Vagina (tissue), 2 donors: ENCODE results near the gene SPATA22.

Experiments
- POLR2A ChIP-seq, 2 donors: fragments of 450-650 bp; IDR thresholded peaks; one replicate each; pipeline ENCODE4 v1.6.1; 2017; ENCODE audit warnings: antibody characterized with exemption in 2 of 2, mild to moderate bottlenecking in 2 of 2, moderate library complexity in 2 of 2
- POLR2AphosphoS5 ChIP-seq, 2 donors: sonication (generic); formaldehyde crosslinking; IDR thresholded peaks; one replicate each; pipeline ENCODE4 v1.9.0; 2017; ENCODE audit warnings: antibody characterized with exemption in 2 of 2, mild to moderate bottlenecking in 2 of 2, low read depth in 1 of 2; ENCODE audit not compliant: insufficient read depth in 1 of 2
- TF ChIP-seq, protein P1 (sequence below), 3 experiments: fragments of 450-650 bp in 2 of 3; fragments of 200-600 bp in 1 of 3; sonication (generic) in 1 of 3; IDR thresholded peaks; one replicate each; pipeline ENCODE4 v1.5.1; 2017 to 2019; ENCODE audit warnings: antibody characterized with exemption in 3 of 3, mild to moderate bottlenecking in 2 of 3, moderate library complexity in 2 of 3

DNA sequence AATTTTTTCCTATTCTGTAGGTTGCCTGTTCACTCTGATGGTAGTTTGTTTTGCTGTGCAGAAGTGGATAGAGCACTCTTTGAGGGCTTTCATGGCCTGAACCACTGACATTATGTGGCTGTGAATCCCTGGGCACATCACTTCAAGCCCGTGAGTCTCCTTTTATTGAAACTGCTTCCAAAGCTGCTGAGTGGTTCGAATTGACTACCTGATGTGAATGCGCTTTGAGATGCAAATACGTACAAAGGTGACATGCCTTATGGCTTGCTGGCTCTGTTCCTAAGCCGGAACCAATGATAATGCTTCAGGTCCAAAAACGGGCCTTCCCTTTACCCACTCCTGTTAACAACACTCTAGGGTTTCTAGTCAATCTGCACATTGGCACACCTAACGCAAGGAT, 38.5 kb upstream of the SPATA22 start:
- TF ChIP-seq, protein P1, sequence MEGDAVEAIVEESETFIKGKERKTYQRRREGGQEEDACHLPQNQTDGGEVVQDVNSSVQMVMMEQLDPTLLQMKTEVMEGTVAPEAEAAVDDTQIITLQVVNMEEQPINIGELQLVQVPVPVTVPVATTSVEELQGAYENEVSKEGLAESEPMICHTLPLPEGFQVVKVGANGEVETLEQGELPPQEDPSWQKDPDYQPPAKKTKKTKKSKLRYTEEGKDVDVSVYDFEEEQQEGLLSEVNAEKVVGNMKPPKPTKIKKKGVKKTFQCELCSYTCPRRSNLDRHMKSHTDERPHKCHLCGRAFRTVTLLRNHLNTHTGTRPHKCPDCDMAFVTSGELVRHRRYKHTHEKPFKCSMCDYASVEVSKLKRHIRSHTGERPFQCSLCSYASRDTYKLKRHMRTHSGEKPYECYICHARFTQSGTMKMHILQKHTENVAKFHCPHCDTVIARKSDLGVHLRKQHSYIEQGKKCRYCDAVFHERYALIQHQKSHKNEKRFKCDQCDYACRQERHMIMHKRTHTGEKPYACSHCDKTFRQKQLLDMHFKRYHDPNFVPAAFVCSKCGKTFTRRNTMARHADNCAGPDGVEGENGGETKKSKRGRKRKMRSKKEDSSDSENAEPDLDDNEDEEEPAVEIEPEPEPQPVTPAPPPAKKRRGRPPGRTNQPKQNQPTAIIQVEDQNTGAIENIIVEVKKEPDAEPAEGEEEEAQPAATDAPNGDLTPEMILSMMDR (IDR thresholded peaks at IDR 0.05): no peak
- TF ChIP-seq POLR2A (IDR thresholded peaks at IDR 0.05) (no peak), POLR2AphosphoS5 (IDR thresholded peaks at IDR 0.05; ENCODE audit: insufficient read depth in 1 of 2, low read depth in 1 of 2) (no peak)
